ENCODE data around the gene ITGB5. TPM values are rescaled to one million over a fixed set of nuclear protein-coding genes. Genes with fewer than 3 reads are reported as not detected.
A peak's percentile ranks its signal among the peaks of the same experiment; 100 is the strongest.

Gene ITGB5
- total RNA-seq, 1 experiment from 2014 or later, result 146 TPM

DNA sequence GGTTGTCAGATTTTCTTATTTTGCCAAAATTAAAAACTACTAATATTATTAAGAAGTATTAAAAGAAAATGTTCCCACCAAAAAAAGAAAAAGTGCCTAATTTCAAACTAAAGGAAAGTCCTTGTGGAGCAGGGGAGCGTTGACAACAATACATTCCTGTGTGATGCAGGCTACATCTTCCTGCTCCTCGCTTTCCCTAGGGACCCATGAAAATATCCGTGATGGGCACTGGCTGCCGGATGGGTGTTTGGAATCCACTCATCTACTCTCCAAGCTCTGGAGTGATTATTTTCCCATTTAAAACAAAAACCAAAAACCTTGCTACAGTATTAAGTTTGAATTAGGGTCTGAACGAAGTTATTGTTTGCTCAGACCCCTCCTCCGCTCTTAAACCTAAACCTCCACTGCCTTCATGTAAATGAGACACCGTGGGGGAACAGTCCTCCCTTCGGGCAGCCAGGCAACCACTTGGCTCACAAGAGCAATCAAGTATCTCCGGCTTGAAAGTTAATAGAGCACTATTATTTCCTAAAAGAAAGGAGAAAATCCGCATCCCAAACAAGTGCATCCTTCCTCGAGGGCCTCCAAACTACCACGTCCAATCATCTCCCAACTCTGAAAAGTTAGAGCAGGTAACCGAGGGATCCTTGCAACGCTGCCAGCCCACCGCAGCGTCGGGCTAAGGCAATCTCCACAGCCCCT is 1.5 kb downstream of the ITGB5 start:
- Histone ChIP-seq H4K5ac (ENCODE audit: insufficient read length, low read depth, low read length) (no peak overlapping the region), H2BK20ac (ENCODE audit: low read depth, low read length, poor library complexity, severe bottlenecking) (no peak overlapping the region), H2AK5ac (ENCODE audit: insufficient read length, low read length) (no peak overlapping the region), H3K4ac (ENCODE audit: low read depth, low read length) (no peak overlapping the region), H3K27ac (ENCODE audit: insufficient read length, low read depth, low read length) (peak overlapping the region; percentile 21), H3K23me2 (ENCODE audit: insufficient read length, low read depth, low read length, poor library complexity, severe bottlenecking) (peaks cover 14% of the 10 kb centered on the region), H3T11ph (ENCODE audit: low read length) (no peak overlapping the region), H3K79me1 (ENCODE audit: insufficient read depth, low read depth, low read length, poor library complexity, severe bottlenecking) (peaks cover 8% of the 10 kb centered on the region), H3K79me2 (ENCODE audit: insufficient read depth, low read length) (peaks cover 23% of the 10 kb centered on the region; the same call in 1 of the 2 replicates), H3K27me3 (ENCODE audit: insufficient read depth, low read length) (no peaks in the 10 kb centered on the region), H3K4me1 (ENCODE audit: insufficient read depth, low read length) (peaks cover 24% of the 10 kb centered on the region), H2BK5ac (ENCODE audit: insufficient read length, low read length) (no peak overlapping the region), H3K23ac (ENCODE audit: insufficient read length, low read depth, low read length) (no peak overlapping the region), H4K91ac (ENCODE audit: insufficient read length, low read depth, low read length) (no peak overlapping the region), H3K9me3 (ENCODE audit: control insufficient read depth, low read depth, low read length) (no peaks in the 10 kb centered on the region), H3K18ac (ENCODE audit: insufficient read length, low read depth, low read length) (peak overlapping the region; percentile 51), H3K4me2 (ENCODE audit: insufficient read depth, insufficient read length, low read length) (peak overlapping the region; percentile 73), H3K14ac (ENCODE audit: insufficient read depth, low read length) (peak overlapping the region; percentile 37), H2BK120ac (ENCODE audit: low read depth, low read length, poor library complexity, severe bottlenecking) (no peak overlapping the region), H4K8ac (replicated peaks; ENCODE audit: insufficient read length, low read depth, low read length) (no peak overlapping the region), H2BK12ac (ENCODE audit: insufficient read length, low read depth, low read length) (no peak overlapping the region), H4K20me1 (ENCODE audit: control insufficient read depth, insufficient read depth, insufficient read length) (no peaks in the 10 kb centered on the region), H2AFZ (ENCODE audit: low read length) (no peak overlapping the region), H3K9ac (ENCODE audit: extremely low read depth, insufficient read length, low read length) (peak overlapping the region; percentile 68), H2BK15ac (ENCODE audit: low read depth, low read length) (no peak overlapping the region), H3K56ac (ENCODE audit: insufficient read length, low read depth, low read length) (no peak overlapping the region)
- Mint-ChIP-seq H3K27ac (peak overlapping the region; percentile 91 to 96 (median 95)), H3K27me3 (ENCODE audit: low read depth) (no peaks in the 10 kb centered on the region; the same call in 1 of the 2 replicates), H3K4me3 (peak overlapping the region; percentile 87 to 90), H3K9me3 (no peaks in the 10 kb centered on the region; a peak in 1 of 5 replicates), H3K4me1 (peaks cover 65 to 69% of the 10 kb centered on the region in 2 experiments), H3K36me3 (ENCODE audit: insufficient read depth in 1 of 3, low read depth in 3 of 3) (peaks cover 8 to 16% (median 10%) of the 10 kb centered on the region in 3 experiments; a peak in 6 of 7 replicates)
- DNase-seq, result peak; percentile 51
- no CpG with 5 or more reads among the region's 17 CpGs for WGBS (ENCODE audit: extremely low coverage, insufficient read length, low lambda C conversion rate)
- TF ChIP-seq, protein P1, sequence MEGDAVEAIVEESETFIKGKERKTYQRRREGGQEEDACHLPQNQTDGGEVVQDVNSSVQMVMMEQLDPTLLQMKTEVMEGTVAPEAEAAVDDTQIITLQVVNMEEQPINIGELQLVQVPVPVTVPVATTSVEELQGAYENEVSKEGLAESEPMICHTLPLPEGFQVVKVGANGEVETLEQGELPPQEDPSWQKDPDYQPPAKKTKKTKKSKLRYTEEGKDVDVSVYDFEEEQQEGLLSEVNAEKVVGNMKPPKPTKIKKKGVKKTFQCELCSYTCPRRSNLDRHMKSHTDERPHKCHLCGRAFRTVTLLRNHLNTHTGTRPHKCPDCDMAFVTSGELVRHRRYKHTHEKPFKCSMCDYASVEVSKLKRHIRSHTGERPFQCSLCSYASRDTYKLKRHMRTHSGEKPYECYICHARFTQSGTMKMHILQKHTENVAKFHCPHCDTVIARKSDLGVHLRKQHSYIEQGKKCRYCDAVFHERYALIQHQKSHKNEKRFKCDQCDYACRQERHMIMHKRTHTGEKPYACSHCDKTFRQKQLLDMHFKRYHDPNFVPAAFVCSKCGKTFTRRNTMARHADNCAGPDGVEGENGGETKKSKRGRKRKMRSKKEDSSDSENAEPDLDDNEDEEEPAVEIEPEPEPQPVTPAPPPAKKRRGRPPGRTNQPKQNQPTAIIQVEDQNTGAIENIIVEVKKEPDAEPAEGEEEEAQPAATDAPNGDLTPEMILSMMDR (conservative IDR thresholded peaks at IDR 0.05), result no peak
